Parathyroid adenoma (tissue), 2 donors: ENCODE results near the gene ACTBL2.

Experiments used
- H2AFZ ChIP-seq: fragments of 300-600 bp; sonication (generic); one replicate; pipeline ENCODE4 v1.7.0; 2017; ENCODE audit warnings: antibody characterized with exemption, mild to moderate bottlenecking
- H3K27ac ChIP-seq: fragments of 300-600 bp; sonication (generic); one replicate; pipeline ENCODE4 v1.7.0; 2017
- H3K27me3 ChIP-seq: fragments of 300-600 bp; sonication (generic); one replicate; pipeline ENCODE4 v1.7.0; 2017; ENCODE audit warnings: low read length; ENCODE audit not compliant: control insufficient read depth, insufficient read depth
- H3K36me3 ChIP-seq: fragments of 300-600 bp; sonication (generic); one replicate; pipeline ENCODE4 v1.7.0; 2017; ENCODE audit warnings: low read length; ENCODE audit not compliant: control insufficient read depth, insufficient read depth
- H3K4me1 ChIP-seq: fragments of 300-600 bp; sonication (generic); one replicate; pipeline ENCODE4 v1.7.0; 2017; ENCODE audit warnings: control low read depth
- H3K4me2 ChIP-seq: fragments of 300-600 bp; sonication (generic); one replicate; pipeline ENCODE4 v1.7.0; 2017; ENCODE audit warnings: low read length
- H3K4me3 ChIP-seq: fragments of 300-600 bp; sonication (generic); one replicate; pipeline ENCODE4 v1.7.0; 2017; ENCODE audit warnings: low read depth, low read length
- H3K79me2 ChIP-seq: fragments of 300-600 bp; sonication (generic); one replicate; pipeline ENCODE4 v1.7.0; 2017; ENCODE audit warnings: control low read depth
- H3K9ac ChIP-seq: fragments of 300-600 bp; sonication (generic); one replicate; pipeline ENCODE4 v1.7.0; 2017; ENCODE audit warnings: mild to moderate bottlenecking
- H3K9me3 ChIP-seq: fragments of 300-600 bp; sonication (generic); one replicate; pipeline ENCODE4 v1.7.0; 2017; ENCODE audit warnings: low read length; ENCODE audit not compliant: control insufficient read depth
- CTCF ChIP-seq: fragments of 300-600 bp; sonication (generic); IDR thresholded peaks from one replicate; pipeline ENCODE4 v1.7.0; 2017; ENCODE audit warnings: antibody characterized with exemption, mild to moderate bottlenecking
- donor health status: primary hyperparathyroidism.

The ACTBL2 gene

GRCh38 chr5:57499262-57500050 is 16.8 kb upstream of the ACTBL2 start:
- H3K4me2 ChIP-seq, result peak overlapping the region; percentile 54
- H3K4me1 ChIP-seq, result no peaks in the 10 kb centered on the region
- H3K27me3 ChIP-seq, result no peaks in the 10 kb centered on the region
- peak overlapping the region; percentile 31 for H2AFZ ChIP-seq
- no peaks in the 10 kb centered on the region for H3K9me3 ChIP-seq
- peak overlapping the region; percentile 11 for H3K4me3 ChIP-seq
- H3K27ac ChIP-seq, result no peak overlapping the region
- no peak overlapping the region for H3K9ac ChIP-seq
- TF ChIP-seq CTCF, result peak; percentile 33
- no peaks in the 10 kb centered on the region for H3K36me3 ChIP-seq
- H3K79me2 ChIP-seq, result no peaks in the 10 kb centered on the region

GRCh38 chr5:57497733-57498132 is 15.1 kb upstream of the ACTBL2 start:
- no peaks in the 10 kb centered on the region for H3K4me1 ChIP-seq
- no peak overlapping the region for H3K27ac ChIP-seq
- no peak overlapping the region for H2AFZ ChIP-seq

GRCh38 chr5:57495285-57496086 is 12.9 kb upstream of the ACTBL2 start:
- no peaks in the 10 kb centered on the region for H3K4me1 ChIP-seq
- H3K9ac ChIP-seq, result no peak overlapping the region
- H3K4me2 ChIP-seq, result no peak overlapping the region
- H3K36me3 ChIP-seq, result no peaks in the 10 kb centered on the region
- TF ChIP-seq CTCF, result no peak
- no peak overlapping the region for H3K27ac ChIP-seq
- no peaks in the 10 kb centered on the region for H3K79me2 ChIP-seq
- H3K27me3 ChIP-seq, result no peaks in the 10 kb centered on the region
- H3K9me3 ChIP-seq, result no peaks in the 10 kb centered on the region
- no peak overlapping the region for H3K4me3 ChIP-seq
- no peak overlapping the region for H2AFZ ChIP-seq

More at GRCh38 chr5:57497733-57498132, 15.1 kb upstream of the ACTBL2 start:
- no peak overlapping the region for H3K4me2 ChIP-seq
- no peak for TF ChIP-seq CTCF
- no peaks in the 10 kb centered on the region for H3K9me3 ChIP-seq
- H3K4me3 ChIP-seq, result no peak overlapping the region
- no peaks in the 10 kb centered on the region for H3K36me3 ChIP-seq
- H3K79me2 ChIP-seq, result no peaks in the 10 kb centered on the region
- no peaks in the 10 kb centered on the region for H3K27me3 ChIP-seq
- no peak overlapping the region for H3K9ac ChIP-seq

GRCh38 chr5:57494104-57495098 is 11.8 kb upstream of the ACTBL2 start:
- H3K9me3 ChIP-seq, result no peaks in the 10 kb centered on the region
- H3K4me2 ChIP-seq, result no peak overlapping the region
- no peak overlapping the region for H2AFZ ChIP-seq
- no peak for TF ChIP-seq CTCF
- H3K27me3 ChIP-seq, result no peaks in the 10 kb centered on the region
- H3K4me3 ChIP-seq, result no peak overlapping the region
- no peaks in the 10 kb centered on the region for H3K4me1 ChIP-seq
- H3K27ac ChIP-seq, result no peak overlapping the region
- H3K79me2 ChIP-seq, result no peaks in the 10 kb centered on the region
- no peaks in the 10 kb centered on the region for H3K36me3 ChIP-seq
- H3K9ac ChIP-seq, result no peak overlapping the region
